H1 (cell line): ENCODE measurements around the gene ELP5. TPM values are rescaled to one million over a fixed set of nuclear protein-coding genes. Genes with fewer than 3 reads are reported as not detected.

ENCODE experiments used
- CBX8 ChIP-seq: fragments of 300-800, 300-1000 bp; sonication (generic); IDR thresholded peaks from 2 replicates; pipeline ENCODE4 v1.7.1; 2016; ENCODE audit warnings: low read depth, low read length, borderline replicate concordance
- CHD1 ChIP-seq: IDR thresholded peaks from 2 replicates; pipeline ENCODE4 v1.6.1; 2012; ENCODE audit warnings: low read depth, low read length, improper control_type of control experiment
- CHD2 ChIP-seq: IDR thresholded peaks from 2 replicates; pipeline ENCODE4 v1.6.1; 2012; ENCODE audit warnings: low read length, improper control_type of control experiment
- CREB1 ChIP-seq: IDR thresholded peaks from 2 replicates; pipeline ENCODE4 v1.6.1; 2012; ENCODE audit warnings: inconsistent platforms
- EGR1 ChIP-seq: IDR thresholded peaks from 2 replicates; pipeline ENCODE4 v1.6.1; 2011; ENCODE audit warnings: low read depth, low read length, borderline replicate concordance
- JUND ChIP-seq: IDR thresholded peaks from 2 replicates; pipeline ENCODE4 v1.6.1; 2011; ENCODE audit warnings: mild to moderate bottlenecking, improper control_type of control experiment, low read length
- KDM4A ChIP-seq: IDR thresholded peaks from one replicate; pipeline ENCODE4 v1.7.1; 2012; ENCODE audit warnings: low read depth, mild to moderate bottlenecking, moderate library complexity, low read length, inconsistent platforms; ENCODE audit not compliant: severe bottlenecking
- KDM5A ChIP-seq: fragments of 200-600 bp; IDR thresholded peaks from 2 replicates; pipeline ENCODE4 v1.7.1; 2012; ENCODE audit warnings: mild to moderate bottlenecking, low read length, inconsistent platforms, mixed read lengths
- PHF8 ChIP-seq: fragments of 200-600 bp; sonication (generic); conservative IDR thresholded peaks from 2 replicates; pipeline ENCODE4 v1.7.1; 2012; ENCODE audit warnings: low read depth, mild to moderate bottlenecking, inconsistent platforms, low read length, moderate library complexity
- POLR2A ChIP-seq, 2 experiments: IDR thresholded peaks; 1 replicate in 1 of 2; 2 replicates in 1 of 2; pipeline ENCODE4 v1.6.1; 2011; ENCODE audit warnings: low read depth in 2 of 2, low read length in 2 of 2, mild to moderate bottlenecking in 2 of 2; ENCODE audit errors: control extremely low read depth in 1 of 2
- POLR2AphosphoS5 ChIP-seq: IDR thresholded peaks from 2 replicates; pipeline ENCODE4 v1.6.1; 2011; ENCODE audit warnings: low read depth, low read length
- POU5F1 ChIP-seq: IDR thresholded peaks from 2 replicates; pipeline ENCODE4 v1.6.1; 2011; ENCODE audit warnings: low read depth, mild to moderate bottlenecking, low read length, moderate library complexity
- RAD21 ChIP-seq, 2 experiments: IDR thresholded peaks in 1 of 2; conservative IDR thresholded peaks in 1 of 2; 2 replicates each; pipeline ENCODE4 v1.6.1; 2011; ENCODE audit warnings: low read depth in 2 of 2, low read length in 2 of 2, improper control_type of control experiment in 1 of 2, inconsistent platforms in 1 of 2, mild to moderate bottlenecking in 1 of 2, moderate library complexity in 1 of 2
- RFX5 ChIP-seq: IDR thresholded peaks from 2 replicates; pipeline ENCODE4 v1.6.1; 2011; ENCODE audit warnings: low read depth, low read length, improper control_type of control experiment, borderline replicate concordance
- SAP30 ChIP-seq: fragments of 300-600 bp; sonication (generic); IDR thresholded peaks from 2 replicates; pipeline ENCODE4 v1.7.1; 2012; ENCODE audit warnings: low read length, moderate library complexity, mild to moderate bottlenecking, inconsistent platforms; ENCODE audit not compliant: insufficient read depth, insufficient replicate concordance
- SP1 ChIP-seq: IDR thresholded peaks from 2 replicates; pipeline ENCODE4 v1.6.1; 2011; ENCODE audit warnings: low read depth, low read length
- SP2 ChIP-seq: IDR thresholded peaks from 2 replicates; pipeline ENCODE4 v1.6.1; 2012; ENCODE audit warnings: mild to moderate bottlenecking, low read length, inconsistent platforms
- SRF ChIP-seq: IDR thresholded peaks from 2 replicates; pipeline ENCODE4 v1.6.1; 2011; ENCODE audit warnings: mild to moderate bottlenecking, low read depth, low read length, moderate library complexity
- TBP ChIP-seq: IDR thresholded peaks from 2 replicates; pipeline ENCODE4 v1.6.1; 2011; ENCODE audit warnings: low read depth, low read length, improper control_type of control experiment
- TEAD4 ChIP-seq: IDR thresholded peaks from 2 replicates; pipeline ENCODE4 v1.6.1; 2012; ENCODE audit warnings: low read depth, low read length, inconsistent platforms, mixed read lengths
- polyA plus RNA-seq, 7 experiments: library from polyadenylated mRNA; depleted of rRNA in 3 of 7; stranded (reverse) in 5 of 7; unstranded in 2 of 7; fragments of >200 nt in 5 of 7; fragments of 200-250 nt in 2 of 7; gene quantifications; 1 replicate in 5 of 7; 2 replicates in 1 of 7; 4 replicates in 1 of 7; pipeline versions ENCODE4 v1.2.1 to v1.2.3, GENCODE V29; 2011 to 2013; ENCODE audit warnings: missing spikeins in 2 of 7, mixed read lengths in 2 of 7
- total RNA-seq: library from RNA; stranded (reverse); fragmentation: NEBNext Ultra II Directional; extraction: Animal tissue kit (Norgen Biotek cat#: 25700); gene quantifications from 2 replicates; pipeline ENCODE4 v1.2.1, GENCODE V29; 2021

The ELP5 gene
- total and polyA plus RNA-seq, 2 of the 8 experiments (the other 6 are each of a cell fraction or from before 2014, with no cell fraction given): 75.4 to 107 TPM

GRCh38 chr17:7237761-7238419 is 14.1 kb upstream of the ELP5 start (continued):
- TF ChIP-seq RFX5 (no peak), POLR2AphosphoS5 (no peak), POU5F1 (no peak), TBP (no peak), SP1 (peak; percentile 77), KDM4A (no peak), EGR1 (no peak), PHF8 (peak; percentile 62), KDM5A (no peak), SP2 (no peak), CHD2 (no peak), POLR2A (IDR thresholded peaks at IDR 0.05; ENCODE audit: control extremely low read depth in 1 of 2, low read depth in 2 of 2, low read length in 2 of 2) (peak; percentile 37 to 56; a peak in 2 of 3 replicates), CREB1 (no peak; the same call in 1 of the 2 replicates), SRF (no peak), CBX8 (no peak), JUND (no peak), SAP30 (no peak), RAD21 (IDR thresholded peaks at IDR 0.05 in 1 of 2, conservative IDR thresholded peaks at IDR 0.05 in 1 of 2; ENCODE audit: low read depth in 2 of 2, low read length in 2 of 2) (no peak), TEAD4 (no peak), CHD1 (no peak)
